Neuronal stem cell (in vitro differentiated cells): ENCODE measurements around the gene IL6R.

Experiments
- DNase-seq: peaks from one replicate; pipeline ENCODE4 v3.0.0-alpha.2; 2013; ENCODE audit warnings: low spot score
- H2AFZ ChIP-seq: one replicate; pipeline ENCODE4 v1.6.1; 2013; ENCODE audit warnings: mild to moderate bottlenecking, low read length, inconsistent platforms
- H2AK5ac ChIP-seq: 2 replicates; pipeline ENCODE4 v1.6.1; 2013; ENCODE audit warnings: low read depth, mild to moderate bottlenecking, inconsistent platforms, low read length, moderate library complexity, mixed read lengths
- H2BK120ac ChIP-seq: 2 replicates; pipeline ENCODE4 v1.6.1; 2013; ENCODE audit warnings: low read depth, mild to moderate bottlenecking, inconsistent platforms, low read length, moderate library complexity, mixed read lengths
- H2BK12ac ChIP-seq: one replicate; pipeline ENCODE4 v1.6.1; 2013; ENCODE audit warnings: low read length, inconsistent platforms
- H2BK15ac ChIP-seq: 2 replicates; pipeline ENCODE4 v1.6.1; 2013; ENCODE audit warnings: mild to moderate bottlenecking, low read length, inconsistent platforms, mixed read lengths
- H2BK5ac ChIP-seq: one replicate; pipeline ENCODE4 v1.6.1; 2013; ENCODE audit warnings: inconsistent platforms, mild to moderate bottlenecking, low read length, moderate library complexity
- H3K14ac ChIP-seq: one replicate; pipeline ENCODE4 v1.6.1; 2013; ENCODE audit warnings: low read length, inconsistent platforms
- H3K18ac ChIP-seq: 2 replicates; pipeline ENCODE4 v1.6.1; 2013; ENCODE audit warnings: low read length, inconsistent platforms
- H3K23ac ChIP-seq: 2 replicates; pipeline ENCODE4 v1.6.1; 2013; ENCODE audit warnings: low read depth, mild to moderate bottlenecking, mixed read lengths, low read length, inconsistent platforms; ENCODE audit not compliant: poor library complexity
- H3K27ac ChIP-seq: replicated peaks from 3 replicates; pipeline ENCODE4 v1.5.1; 2013; ENCODE audit warnings: low read length, inconsistent platforms
- H3K27me3 ChIP-seq, 3 experiments: 2 replicates each; pipeline ENCODE4 v1.6.1; 2013; ENCODE audit warnings: low read length in 3 of 3, mild to moderate bottlenecking in 2 of 3, inconsistent platforms in 1 of 3, low read depth in 1 of 3, mixed read lengths in 1 of 3, moderate library complexity in 1 of 3; ENCODE audit not compliant: control insufficient read depth in 3 of 3, insufficient read depth in 3 of 3
- H3K36me3 ChIP-seq, 2 donors: replicated peaks in 1 of 2; 2 replicates each; pipeline ENCODE4 v1.6.1; 2013; ENCODE audit warnings: low read length in 2 of 2; ENCODE audit not compliant: control insufficient read depth in 2 of 2, insufficient read depth in 2 of 2
- H3K4ac ChIP-seq: 2 replicates; pipeline ENCODE4 v1.6.1; 2013; ENCODE audit warnings: inconsistent platforms, mild to moderate bottlenecking, low read length, moderate library complexity
- H3K4me1 ChIP-seq, 2 donors: 1 replicate in 1 of 2; 2 replicates in 1 of 2; pipeline ENCODE4 v1.6.1; 2013; ENCODE audit warnings: low read length in 2 of 2, low read depth in 1 of 2; ENCODE audit not compliant: control insufficient read depth in 2 of 2, insufficient read depth in 1 of 2
- H3K4me2 ChIP-seq: one replicate; pipeline ENCODE4 v1.6.1; 2013; ENCODE audit warnings: mild to moderate bottlenecking, low read length, inconsistent platforms; ENCODE audit not compliant: insufficient read depth, poor library complexity, severe bottlenecking
- H3K4me3 ChIP-seq, 2 donors: 2 replicates each; pipeline ENCODE4 v1.5.1; 2013; ENCODE audit warnings: low read length in 2 of 2, mild to moderate bottlenecking in 2 of 2, inconsistent platforms in 1 of 2, moderate library complexity in 1 of 2
- H3K79me1 ChIP-seq: one replicate; pipeline ENCODE4 v1.6.1; 2013; ENCODE audit warnings: low read depth, mild to moderate bottlenecking, inconsistent platforms, low read length, moderate library complexity
- H3K9ac ChIP-seq: one replicate; pipeline ENCODE4 v1.6.1; 2013; ENCODE audit warnings: mild to moderate bottlenecking, low read depth, low read length, inconsistent platforms; ENCODE audit not compliant: poor library complexity
- H3K9me3 ChIP-seq, 2 donors: replicated peaks in 1 of 2; 2 replicates each; pipeline versions ENCODE3 to v1.6.1; 2013; ENCODE audit warnings: low read length in 2 of 2, mild to moderate bottlenecking in 2 of 2, inconsistent platforms in 1 of 2, low read depth in 1 of 2, mixed read lengths in 1 of 2, moderate library complexity in 1 of 2; ENCODE audit not compliant: control insufficient read depth in 2 of 2, insufficient read depth in 1 of 2
- H4K8ac ChIP-seq: one replicate; pipeline ENCODE4 v1.6.1; 2013; ENCODE audit warnings: low read depth, mild to moderate bottlenecking, inconsistent platforms, low read length, moderate library complexity
- H4K91ac ChIP-seq: one replicate; pipeline ENCODE4 v1.6.1; 2013; ENCODE audit warnings: low read length, low read depth, mild to moderate bottlenecking, inconsistent platforms; ENCODE audit not compliant: poor library complexity
- WGBS, 2 donors: extraction: QIAGEN DNeasy Blood & Tissue Kit; methylation state at CpG; one replicate each; pipeline ENCODE4 v1.1.7; 2013; ENCODE audit warnings: missing lambda C conversion rate in 2 of 2, mixed read lengths in 1 of 2; ENCODE audit not compliant: insufficient read length in 2 of 2, insufficient replicate concordance in 1 of 2; ENCODE audit errors: extremely low coverage in 2 of 2; 5-methylcytosine and 5-hydroxymethylcytosine counted together

IL6R gene

DNA sequence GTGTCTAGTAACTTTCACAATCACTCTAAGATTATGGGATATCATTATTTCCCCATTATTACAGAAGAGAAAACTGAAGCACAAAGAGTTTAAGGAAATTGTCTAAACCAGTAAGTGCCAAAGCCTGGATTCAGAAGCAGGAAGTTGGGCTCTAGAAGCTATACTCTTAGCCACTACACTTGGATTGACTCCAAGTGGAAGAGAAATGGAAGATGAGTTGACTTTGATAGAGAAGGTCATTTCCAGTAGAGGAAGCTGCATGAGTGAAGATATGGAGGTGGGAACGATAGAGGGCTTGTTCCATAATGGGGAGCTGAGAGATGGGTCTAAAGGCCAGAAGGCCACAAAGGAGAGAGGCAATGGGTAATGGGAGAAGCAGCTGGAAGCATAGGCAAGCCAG lies 85.2 kb downstream of the IL6R start:
- Histone ChIP-seq H2BK5ac (no peak overlapping the region), H3K27ac (no peak overlapping the region), H3K27me3 (peaks cover 0 to 40% (median 0%) of the 10 kb centered on the region in 3 experiments), H3K14ac (no peak overlapping the region), H2BK15ac (no peak overlapping the region), H3K4ac (no peak overlapping the region), H3K4me1 (peaks cover 3 to 7% of the 10 kb centered on the region in 2 donors), H2BK120ac (no peak overlapping the region), H4K91ac (no peak overlapping the region), H3K79me1 (no peaks in the 10 kb centered on the region), H3K23ac (no peak overlapping the region), H4K8ac (no peak overlapping the region), H3K9ac (no peak overlapping the region), H2AK5ac (no peak overlapping the region), H3K4me3 (no peak overlapping the region), H3K18ac (no peak overlapping the region), H2BK12ac (no peak overlapping the region), H3K36me3 (no peaks in the 10 kb centered on the region), H2AFZ (no peak overlapping the region), H3K4me2 (no peak overlapping the region), H3K9me3 (no peaks in the 10 kb centered on the region)
- WGBS, 2 donors = no CpG with 5 or more reads among the region's 1 CpG
- no peak for DNase-seq

DNA sequence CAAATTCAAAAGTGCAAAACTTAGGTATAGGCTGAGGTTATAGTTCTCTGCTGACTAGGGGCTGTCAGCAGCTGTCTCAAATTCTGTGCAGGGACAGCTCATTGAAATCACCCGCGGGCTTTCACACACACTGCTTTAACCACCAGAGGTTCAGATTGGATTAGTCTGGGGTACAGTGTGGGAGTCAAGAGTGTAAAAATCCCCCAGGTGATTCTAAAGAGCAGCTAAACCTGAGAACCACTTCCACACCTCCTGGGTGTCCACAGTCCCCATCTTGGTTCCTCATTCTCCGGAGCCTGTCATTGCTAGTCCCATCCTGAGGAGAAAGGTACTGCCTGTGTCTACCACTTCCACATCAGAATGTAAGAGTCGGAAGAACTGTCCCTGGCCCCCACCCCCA lies 87.0 kb downstream of the IL6R start:
- Histone ChIP-seq H3K4me3 (no peak overlapping the region), H3K9me3 (no peaks in the 10 kb centered on the region), H2BK12ac (no peak overlapping the region), H3K79me1 (no peaks in the 10 kb centered on the region), H3K27ac (no peak overlapping the region), H3K14ac (no peak overlapping the region), H3K4ac (no peak overlapping the region), H2AFZ (no peak overlapping the region), H2AK5ac (no peak overlapping the region), H3K9ac (no peak overlapping the region), H4K8ac (no peak overlapping the region), H2BK15ac (peak overlapping the region; percentile 53), H2BK5ac (no peak overlapping the region), H3K18ac (no peak overlapping the region), H3K4me1 (peaks cover 8 to 9% of the 10 kb centered on the region in 2 donors), H3K27me3 (peaks cover 0 to 40% (median 0%) of the 10 kb centered on the region in 3 experiments), H3K36me3 (no peaks in the 10 kb centered on the region), H2BK120ac (no peak overlapping the region), H3K23ac (peak overlapping the region; percentile 9), H3K4me2 (no peak overlapping the region), H4K91ac (no peak overlapping the region)
- no CpG with 5 or more reads among the region's 4 CpGs for WGBS, 2 donors
- no peak for DNase-seq

DNA sequence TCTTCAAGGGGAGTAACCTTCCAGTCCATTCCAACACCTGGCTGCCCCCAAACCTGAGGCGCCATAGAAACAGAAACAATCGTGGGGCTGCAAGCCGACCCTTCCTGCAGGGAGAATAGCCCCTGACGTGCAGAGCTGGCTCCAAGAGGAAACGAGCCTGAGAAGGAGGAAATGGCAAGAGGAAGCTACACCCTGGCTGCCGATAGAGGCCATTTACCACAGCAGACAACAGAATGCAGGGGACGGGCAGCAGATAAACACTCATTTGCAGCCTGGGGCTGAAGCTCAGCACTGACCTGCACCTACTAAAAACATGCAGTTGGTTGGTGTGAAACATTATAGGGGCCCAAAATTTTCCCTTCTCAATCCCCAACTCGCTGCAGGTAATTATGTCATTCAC lies 88.1 kb downstream of the IL6R start:
- H3K9ac ChIP-seq = no peak overlapping the region
- no peak overlapping the region for H3K4me2 ChIP-seq
- H3K36me3 ChIP-seq = no peaks in the 10 kb centered on the region
- peak overlapping the region; percentile 83 for H2AFZ ChIP-seq
- H2BK5ac ChIP-seq = no peak overlapping the region
- no peak overlapping the region for H3K23ac ChIP-seq
- H3K9me3 ChIP-seq = no peaks in the 10 kb centered on the region
- no peak overlapping the region for H2AK5ac ChIP-seq
- no peak overlapping the region for H3K4ac ChIP-seq
- DNase-seq = no peak
- peaks cover 0 to 40% (median 0%) of the 10 kb centered on the region in 3 experiments for H3K27me3 ChIP-seq
- H4K91ac ChIP-seq = no peak overlapping the region
- WGBS, 2 donors = no CpG with 5 or more reads among the region's 8 CpGs
- H3K4me1 ChIP-seq = peaks cover 8 to 13% of the 10 kb centered on the region in 2 donors
- no peak overlapping the region for H2BK12ac ChIP-seq
- H3K79me1 ChIP-seq = no peaks in the 10 kb centered on the region
- no peak overlapping the region for H3K27ac ChIP-seq
- no peak overlapping the region for H4K8ac ChIP-seq
- H3K4me3 ChIP-seq = peak overlapping the region in 1 of 2 donors; percentile 14
- no peak overlapping the region for H2BK15ac ChIP-seq
- H2BK120ac ChIP-seq = no peak overlapping the region
- H3K18ac ChIP-seq = no peak overlapping the region
- no peak overlapping the region for H3K14ac ChIP-seq

DNA sequence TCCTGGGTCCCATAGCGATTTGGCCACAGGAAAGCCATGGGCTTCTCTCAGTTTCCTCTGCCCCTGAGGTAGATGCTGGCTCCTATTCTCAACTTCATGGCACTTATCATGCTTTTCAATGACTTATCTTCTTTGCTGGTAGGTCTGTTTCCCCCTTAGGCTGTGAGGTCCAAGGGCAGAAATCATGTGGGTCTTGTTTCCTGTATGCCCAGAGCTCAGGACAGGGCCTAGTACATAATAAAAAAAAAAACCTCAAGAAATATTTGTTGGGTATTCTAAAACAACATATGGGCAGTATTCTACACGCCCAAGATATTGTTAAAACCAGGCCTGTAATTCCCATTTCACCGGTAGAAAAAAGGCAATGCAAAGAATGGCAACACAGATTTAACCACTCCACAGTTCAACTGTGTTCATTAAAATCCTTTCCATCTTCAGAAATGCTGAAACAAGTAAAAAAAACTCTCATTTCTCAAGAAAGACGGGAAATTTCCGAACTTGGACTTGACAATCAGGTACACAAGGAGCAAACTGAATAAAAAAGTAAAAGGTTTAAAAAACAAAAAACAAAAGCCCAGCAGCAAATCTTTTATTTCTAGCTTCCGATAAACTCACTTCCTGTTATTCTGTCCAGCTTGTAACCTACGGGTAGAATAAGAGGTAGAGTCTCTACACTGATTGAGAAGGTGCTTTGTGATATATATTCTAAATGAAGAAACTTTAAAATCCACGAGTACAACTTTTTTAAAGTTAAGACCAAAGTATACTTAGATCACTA lies 90.5 kb downstream of the IL6R start:
- Histone ChIP-seq H3K4ac (no peak overlapping the region), H2BK5ac (no peak overlapping the region), H2BK120ac (no peak overlapping the region), H3K9ac (no peak overlapping the region), H3K4me3 (no peak overlapping the region), H4K8ac (no peak overlapping the region), H3K27ac (no peak overlapping the region), H3K36me3 (no peaks in the 10 kb centered on the region), H3K27me3 (peaks cover 9 to 49% (median 17%) of the 10 kb centered on the region in 3 experiments), H3K9me3 (peaks cover 0 to 2% of the 10 kb centered on the region in 2 donors), H3K18ac (no peak overlapping the region), H3K14ac (no peak overlapping the region), H4K91ac (no peak overlapping the region), H3K4me2 (no peak overlapping the region), H3K23ac (no peak overlapping the region), H2BK12ac (no peak overlapping the region), H3K4me1 (peaks cover 8 to 13% of the 10 kb centered on the region in 2 donors), H3K79me1 (no peaks in the 10 kb centered on the region), H2AFZ (no peak overlapping the region), H2AK5ac (no peak overlapping the region), H2BK15ac (no peak overlapping the region)
- DNase-seq = no peak
- WGBS, 2 donors = no CpG with 5 or more reads among the region's 8 CpGs
